OCI-LY3 (cell line): Measurements from ENCODE around the gene ASL.
"Not testable (repeated sequence)": the region's sequence is repeated elsewhere in the genome, so short reads cannot be mapped to it uniquely, and the experiment has no call there.

Experiments used
- EZH2phosphoT487 ChIP-seq: fragments of 200-600 bp; shearing (Covaris generic); IDR thresholded peaks from 2 replicates; pipeline ENCODE4 v1.6.1; 2018; ENCODE audit warnings: antibody characterized with exemption, mixed run types, low read depth
- TF ChIP-seq, protein P1 (sequence below): fragments of 200-600, 300-600 bp; sonication (generic); IDR thresholded peaks from 2 replicates; pipeline ENCODE4 v1.5.1; 2014; ENCODE audit warnings: antibody characterized with exemption, low read length, low read depth

DNA sequence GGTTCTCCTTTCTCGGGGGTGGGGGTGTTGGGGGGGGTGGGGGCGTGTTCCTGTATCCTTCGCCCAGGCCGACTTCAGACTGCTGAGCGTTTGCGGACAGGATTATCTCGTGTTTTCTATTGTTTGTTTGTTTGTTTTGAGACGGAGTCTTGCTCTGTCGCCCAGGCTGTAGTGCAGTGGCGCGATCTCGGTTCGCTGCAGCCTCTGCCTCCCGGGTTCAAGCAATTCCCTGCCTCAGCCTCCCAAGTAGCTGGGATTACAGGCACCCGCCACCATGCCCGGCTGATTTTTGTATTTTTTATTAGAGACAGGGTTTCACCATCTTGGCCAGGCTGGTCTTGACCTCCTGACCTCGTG is 31.1 kb upstream of the ASL start:
- TF ChIP-seq, protein P1, sequence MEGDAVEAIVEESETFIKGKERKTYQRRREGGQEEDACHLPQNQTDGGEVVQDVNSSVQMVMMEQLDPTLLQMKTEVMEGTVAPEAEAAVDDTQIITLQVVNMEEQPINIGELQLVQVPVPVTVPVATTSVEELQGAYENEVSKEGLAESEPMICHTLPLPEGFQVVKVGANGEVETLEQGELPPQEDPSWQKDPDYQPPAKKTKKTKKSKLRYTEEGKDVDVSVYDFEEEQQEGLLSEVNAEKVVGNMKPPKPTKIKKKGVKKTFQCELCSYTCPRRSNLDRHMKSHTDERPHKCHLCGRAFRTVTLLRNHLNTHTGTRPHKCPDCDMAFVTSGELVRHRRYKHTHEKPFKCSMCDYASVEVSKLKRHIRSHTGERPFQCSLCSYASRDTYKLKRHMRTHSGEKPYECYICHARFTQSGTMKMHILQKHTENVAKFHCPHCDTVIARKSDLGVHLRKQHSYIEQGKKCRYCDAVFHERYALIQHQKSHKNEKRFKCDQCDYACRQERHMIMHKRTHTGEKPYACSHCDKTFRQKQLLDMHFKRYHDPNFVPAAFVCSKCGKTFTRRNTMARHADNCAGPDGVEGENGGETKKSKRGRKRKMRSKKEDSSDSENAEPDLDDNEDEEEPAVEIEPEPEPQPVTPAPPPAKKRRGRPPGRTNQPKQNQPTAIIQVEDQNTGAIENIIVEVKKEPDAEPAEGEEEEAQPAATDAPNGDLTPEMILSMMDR, result not testable (repeated sequence)
- TF ChIP-seq EZH2phosphoT487, result not testable (repeated sequence)
